IPS DF 6.9 (cell line): ENCODE results near the gene TOGARAM2.
"Not testable (repeated sequence)": the region's sequence is repeated elsewhere in the genome, so short reads cannot be mapped to it uniquely, and the experiment has no call there.

Experiments
- DNase-seq: peaks from one replicate; pipeline ENCODE4 v3.0.0-alpha.2; 2013; ENCODE audit warnings: low read depth, low spot score
- H3K27ac ChIP-seq: one replicate; pipeline ENCODE4 v1.5.1; 2013; ENCODE audit warnings: low read length, control low read depth
- H3K27me3 ChIP-seq: 2 replicates; pipeline ENCODE4 v1.6.1; 2013; ENCODE audit warnings: mild to moderate bottlenecking, low read length; ENCODE audit not compliant: control insufficient read depth, insufficient read depth
- H3K36me3 ChIP-seq: 2 replicates; pipeline ENCODE4 v1.6.1; 2013; ENCODE audit warnings: low read length; ENCODE audit not compliant: control insufficient read depth, insufficient read depth
- H3K4me1 ChIP-seq: 2 replicates; pipeline ENCODE4 v1.6.1; 2013; ENCODE audit warnings: low read length; ENCODE audit not compliant: control insufficient read depth, insufficient read depth
- H3K4me3 ChIP-seq: 2 replicates; pipeline ENCODE4 v1.5.1; 2013; ENCODE audit warnings: mild to moderate bottlenecking, low read length
- H3K9me3 ChIP-seq: 2 replicates; pipeline ENCODE4 v1.6.1; 2013; ENCODE audit warnings: low read length, inconsistent platforms; ENCODE audit not compliant: control insufficient read depth, insufficient read depth
- WGBS: extraction: QIAGEN DNeasy Blood & Tissue Kit; methylation state at CpG from one replicate; pipeline ENCODE4 v1.1.7; 2013; ENCODE audit warnings: mixed read lengths, missing lambda C conversion rate; ENCODE audit not compliant: insufficient read length, insufficient coverage; 5-methylcytosine and 5-hydroxymethylcytosine counted together

TOGARAM2 gene

DNA sequence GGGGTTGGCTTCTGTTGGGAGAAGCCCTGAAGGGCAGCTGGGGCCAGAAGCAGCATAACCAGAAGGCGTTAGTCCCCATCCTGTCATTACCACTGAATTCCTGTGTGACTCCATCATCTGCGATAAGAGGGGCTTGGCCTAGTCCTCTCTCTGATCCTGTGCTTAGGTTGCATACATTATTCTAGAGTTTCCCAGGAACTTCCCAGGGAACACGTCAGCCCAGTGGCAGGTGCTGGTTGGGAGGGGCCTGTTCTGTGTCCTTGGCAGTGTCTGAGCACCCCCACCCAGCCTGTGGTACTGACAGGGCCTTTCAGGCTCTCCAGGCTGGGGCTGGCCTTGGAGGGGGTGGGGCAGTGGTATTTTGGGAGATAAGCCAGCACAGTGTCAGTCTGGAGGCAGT lies 4.5 kb upstream of the TOGARAM2 start:
- Histone ChIP-seq H3K9me3 (no peaks in the 10 kb centered on the region), H3K4me1 (no peaks in the 10 kb centered on the region), H3K27ac (no peak overlapping the region), H3K36me3 (no peaks in the 10 kb centered on the region), H3K27me3 (no peaks in the 10 kb centered on the region), H3K4me3 (no peak overlapping the region)
- no CpG with 5 or more reads among the region's 3 CpGs for WGBS
- DNase-seq: no peak

DNA sequence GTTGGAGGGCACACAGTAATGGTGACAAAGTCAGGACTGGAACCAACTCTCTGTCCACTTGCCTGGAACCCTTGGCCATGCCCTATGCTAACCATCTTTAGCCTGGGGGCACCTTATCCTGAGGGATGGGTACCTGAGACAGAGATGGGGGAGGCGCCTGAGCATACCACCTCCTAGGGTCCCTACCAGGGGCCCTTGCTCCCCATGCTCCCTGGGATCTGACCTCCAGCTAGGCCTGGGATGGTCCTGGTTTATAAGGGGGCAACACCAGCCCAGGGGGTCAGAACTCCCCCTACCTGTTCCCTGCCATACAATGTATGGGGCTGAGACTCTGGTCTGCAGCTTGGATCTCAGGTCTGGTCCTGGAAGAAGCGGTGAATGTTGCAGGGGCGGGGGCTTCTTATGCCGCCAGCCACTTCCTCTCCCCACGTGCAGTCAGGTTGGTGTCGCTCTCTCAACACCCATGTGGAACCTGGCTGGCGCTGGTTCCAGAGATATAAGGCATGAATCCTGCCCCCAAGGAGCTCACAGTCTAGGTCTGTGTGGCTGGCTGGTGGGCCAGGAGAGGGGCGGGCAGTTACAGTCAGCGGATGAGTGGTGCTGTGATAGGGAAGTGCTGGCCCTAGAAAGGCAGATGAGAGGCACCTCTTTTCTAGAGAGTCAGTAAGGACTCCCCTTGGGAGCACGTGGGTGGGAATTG lies 3.8 kb upstream of the TOGARAM2 start:
- H3K27me3 ChIP-seq: no peaks in the 10 kb centered on the region
- no peak overlapping the region for H3K4me3 ChIP-seq
- H3K36me3 ChIP-seq: no peaks in the 10 kb centered on the region
- H3K4me1 ChIP-seq: no peaks in the 10 kb centered on the region
- H3K9me3 ChIP-seq: no peaks in the 10 kb centered on the region
- WGBS: no CpG with 5 or more reads among the region's 10 CpGs
- no peak for DNase-seq
- H3K27ac ChIP-seq: no peak overlapping the region

DNA sequence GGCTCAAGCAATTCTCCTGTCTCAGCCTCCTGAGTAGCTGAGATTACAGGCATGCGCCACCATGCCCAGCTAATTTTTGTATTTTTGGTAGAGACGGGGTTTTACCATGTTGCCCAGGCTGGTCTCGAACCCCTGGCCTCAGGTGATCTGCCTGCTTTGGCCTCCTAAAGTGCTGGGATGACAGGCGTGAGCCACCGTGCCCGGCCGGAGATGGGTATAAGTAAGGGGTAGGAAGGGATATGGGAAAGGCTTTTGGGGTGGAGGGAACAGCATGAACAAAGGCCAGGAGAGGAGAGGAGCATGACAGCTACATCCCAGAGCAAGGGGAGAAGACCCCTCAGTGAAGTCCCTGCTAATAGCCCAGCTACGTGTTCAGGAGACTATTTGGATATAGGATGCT lies 3.1 kb upstream of the TOGARAM2 start:
- not testable (repeated sequence) for DNase-seq, H3K9me3 ChIP-seq, H3K27me3 ChIP-seq, H3K36me3 ChIP-seq, H3K4me3 ChIP-seq, H3K27ac ChIP-seq, H3K4me1 ChIP-seq
- no CpG with 5 or more reads among the region's 8 CpGs for WGBS

DNA sequence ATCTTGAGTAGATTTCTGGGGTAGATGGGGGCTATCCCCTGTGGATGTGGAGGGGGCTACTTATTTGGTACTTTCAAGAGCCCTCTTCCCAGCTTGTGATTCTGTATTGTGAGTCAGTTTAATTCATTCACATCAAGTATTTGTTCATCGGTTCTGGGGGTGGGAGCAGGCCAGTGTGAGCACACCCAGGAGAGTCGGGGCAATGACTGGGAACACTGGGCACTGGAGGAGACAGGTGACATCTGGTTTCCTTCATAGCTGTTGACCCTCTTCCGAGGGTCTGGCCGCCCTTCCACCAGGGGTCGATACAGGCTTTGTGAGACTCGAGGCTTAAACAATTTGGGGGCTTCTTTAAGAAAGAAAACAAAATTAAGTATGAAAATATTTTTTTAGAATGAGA lies 2.5 kb upstream of the TOGARAM2 start:
- Histone ChIP-seq H3K9me3 (no peaks in the 10 kb centered on the region), H3K27me3 (no peaks in the 10 kb centered on the region), H3K36me3 (no peaks in the 10 kb centered on the region), H3K27ac (no peak overlapping the region), H3K4me3 (no peak overlapping the region), H3K4me1 (no peaks in the 10 kb centered on the region)
- no CpG with 5 or more reads among the region's 6 CpGs for WGBS
- DNase-seq: no peak

DNA sequence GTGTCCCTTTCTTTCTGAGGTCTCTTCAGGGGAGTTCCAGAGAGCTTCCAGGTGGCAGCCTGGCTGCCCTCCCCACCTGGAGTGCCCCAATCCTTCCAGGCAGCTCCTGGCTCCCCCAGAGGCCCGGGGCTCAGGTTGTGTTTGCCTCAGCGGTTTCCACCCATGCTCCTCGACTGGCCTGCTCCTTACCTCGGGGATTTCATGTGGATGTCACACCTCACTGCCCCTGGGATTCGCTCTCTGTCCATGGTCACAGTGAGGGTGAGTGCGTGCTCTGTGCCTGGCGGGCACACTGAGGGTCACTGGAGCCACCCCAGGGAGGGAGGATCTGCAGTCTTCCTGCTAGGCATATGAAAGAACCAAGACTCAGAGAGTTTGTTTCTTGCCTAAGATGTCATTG lies 2.1 kb upstream of the TOGARAM2 start:
- Histone ChIP-seq H3K4me3 (no peak overlapping the region), H3K27ac (no peak overlapping the region)

DNA sequence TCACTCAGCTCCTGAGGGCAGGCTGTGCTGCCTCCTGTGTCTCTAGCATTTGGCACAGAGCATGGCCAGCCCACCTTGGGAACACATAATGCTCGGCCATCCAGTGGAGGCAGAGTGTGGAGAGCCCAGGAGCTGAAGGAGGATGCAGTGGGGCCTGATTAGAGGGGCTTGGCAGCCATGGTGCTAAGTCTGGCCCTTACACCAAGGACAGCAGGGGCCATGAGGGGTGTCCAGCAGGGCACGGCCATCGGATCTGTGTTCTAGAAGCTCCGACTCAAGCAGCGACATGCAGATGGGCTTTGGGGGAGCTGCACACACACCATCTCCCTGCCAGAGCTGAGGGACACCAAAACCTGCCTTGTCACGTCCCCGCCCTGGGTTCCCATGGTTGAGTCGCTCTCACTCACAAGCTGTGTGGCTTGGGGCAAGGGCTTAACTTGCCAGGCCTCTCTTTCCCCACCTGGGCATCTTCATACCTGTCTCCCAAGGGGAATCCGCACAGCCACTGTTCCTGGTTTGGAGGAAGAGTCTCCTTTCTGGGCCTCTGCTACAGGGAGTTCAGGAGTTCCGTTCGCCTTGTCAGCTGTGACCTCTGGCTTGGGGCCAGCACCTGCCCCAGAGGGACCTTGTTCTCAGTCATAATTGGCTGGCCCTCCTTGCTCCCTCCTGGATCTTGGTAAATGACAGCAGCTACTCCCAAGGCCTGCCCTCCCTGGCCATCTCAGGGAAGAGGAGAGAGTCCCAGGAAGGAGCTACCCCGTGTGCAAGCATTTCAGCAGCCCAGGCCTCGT lies 1.3 kb upstream of the TOGARAM2 start:
- no peak for DNase-seq
- no CpG with 5 or more reads among the region's 13 CpGs for WGBS
- H3K9me3 ChIP-seq: no peaks in the 10 kb centered on the region
- H3K4me1 ChIP-seq: no peaks in the 10 kb centered on the region
- H3K27ac ChIP-seq: no peak overlapping the region
- no peaks in the 10 kb centered on the region for H3K36me3 ChIP-seq
- no peaks in the 10 kb centered on the region for H3K27me3 ChIP-seq
- H3K4me3 ChIP-seq: no peak overlapping the region

More for the DNA sequence above, 2.1 kb upstream of the TOGARAM2 start:
- H3K9me3 ChIP-seq: no peaks in the 10 kb centered on the region
- DNase-seq: no peak
- H3K4me1 ChIP-seq: no peaks in the 10 kb centered on the region
- no peaks in the 10 kb centered on the region for H3K36me3 ChIP-seq
- WGBS: no CpG with 5 or more reads among the region's 7 CpGs
- H3K27me3 ChIP-seq: no peaks in the 10 kb centered on the region

DNA sequence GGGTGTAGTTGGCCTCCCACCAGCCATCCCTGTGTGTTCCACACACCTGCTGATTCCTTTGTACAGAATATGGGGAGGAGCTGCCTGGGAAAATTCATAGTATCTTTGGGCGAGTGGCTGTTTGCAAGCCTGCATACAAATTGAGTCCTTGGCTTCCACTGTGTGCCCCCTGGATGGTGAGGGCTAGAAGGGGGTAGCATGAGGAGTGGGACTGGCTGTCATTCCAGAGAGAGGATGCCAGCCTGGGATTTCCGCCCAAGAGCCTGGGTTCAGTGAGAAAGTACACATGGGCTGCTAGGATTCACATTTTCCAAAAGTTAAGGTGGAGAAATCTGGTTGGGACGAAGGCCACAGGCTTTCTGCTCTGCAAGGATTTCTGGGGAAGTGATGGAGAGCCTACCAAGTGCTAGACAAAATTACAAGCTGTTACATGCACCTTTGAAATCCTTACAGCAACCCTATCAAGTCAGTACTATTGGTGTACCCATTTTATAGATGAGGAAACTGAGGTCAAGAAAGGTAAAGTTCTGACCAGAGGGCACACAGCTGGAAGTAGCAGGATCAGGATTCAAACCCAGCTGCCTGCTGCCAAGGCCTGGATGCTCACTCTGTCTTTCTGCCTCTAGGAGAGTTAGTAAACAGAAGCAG lies 606 bp upstream of the TOGARAM2 start:
- no peak overlapping the region for H3K27ac ChIP-seq
- H3K4me1 ChIP-seq: no peaks in the 10 kb centered on the region
- no CpG with 5 or more reads among the region's 3 CpGs for WGBS
- no peaks in the 10 kb centered on the region for H3K36me3 ChIP-seq
- no peak overlapping the region for H3K4me3 ChIP-seq
- no peak for DNase-seq
- H3K9me3 ChIP-seq: no peaks in the 10 kb centered on the region
- no peaks in the 10 kb centered on the region for H3K27me3 ChIP-seq

DNA sequence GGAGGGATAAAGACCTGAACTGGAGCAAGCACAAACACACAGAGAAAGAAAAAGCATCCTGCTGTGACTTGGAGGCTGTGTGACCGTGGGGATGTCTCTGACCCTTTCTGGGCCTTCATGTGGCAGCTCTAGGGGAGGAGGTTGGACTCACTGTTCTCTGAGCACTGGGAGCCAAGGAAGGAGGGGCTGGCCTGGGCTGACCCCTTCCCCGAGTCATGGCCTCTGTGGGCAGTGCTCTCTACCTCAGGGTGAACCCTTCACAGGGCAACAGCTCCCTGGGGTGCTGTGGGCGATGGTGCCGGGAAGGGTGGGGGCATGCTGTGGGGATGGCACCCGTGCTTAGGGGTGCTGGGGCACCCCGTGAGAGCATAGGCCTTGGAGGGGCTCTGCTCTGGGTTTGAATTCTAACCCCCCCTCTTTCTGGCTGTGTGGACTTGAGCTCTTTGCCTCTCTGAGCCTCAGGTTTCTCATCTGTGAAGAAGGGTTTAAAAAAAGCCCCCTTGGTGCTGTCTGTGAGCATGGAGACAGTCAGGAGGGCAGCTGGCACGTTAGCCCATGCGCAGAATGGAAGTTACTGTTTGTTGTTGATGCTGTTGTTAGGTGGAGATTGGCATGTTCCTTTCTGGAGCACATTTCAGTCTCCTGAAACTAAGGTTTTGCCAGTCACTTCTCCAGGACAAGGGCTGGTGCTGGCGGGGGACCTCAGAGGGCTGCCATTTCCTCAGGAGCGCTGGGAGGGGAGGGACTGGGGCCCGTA lies 700 bp downstream of the TOGARAM2 start:
- Histone ChIP-seq H3K27me3 (no peaks in the 10 kb centered on the region), H3K4me3 (no peak overlapping the region), H3K4me1 (no peaks in the 10 kb centered on the region), H3K27ac (no peak overlapping the region), H3K9me3 (no peaks in the 10 kb centered on the region), H3K36me3 (no peaks in the 10 kb centered on the region)
- DNase-seq: no peak
- WGBS: no CpG with 5 or more reads among the region's 11 CpGs

DNA sequence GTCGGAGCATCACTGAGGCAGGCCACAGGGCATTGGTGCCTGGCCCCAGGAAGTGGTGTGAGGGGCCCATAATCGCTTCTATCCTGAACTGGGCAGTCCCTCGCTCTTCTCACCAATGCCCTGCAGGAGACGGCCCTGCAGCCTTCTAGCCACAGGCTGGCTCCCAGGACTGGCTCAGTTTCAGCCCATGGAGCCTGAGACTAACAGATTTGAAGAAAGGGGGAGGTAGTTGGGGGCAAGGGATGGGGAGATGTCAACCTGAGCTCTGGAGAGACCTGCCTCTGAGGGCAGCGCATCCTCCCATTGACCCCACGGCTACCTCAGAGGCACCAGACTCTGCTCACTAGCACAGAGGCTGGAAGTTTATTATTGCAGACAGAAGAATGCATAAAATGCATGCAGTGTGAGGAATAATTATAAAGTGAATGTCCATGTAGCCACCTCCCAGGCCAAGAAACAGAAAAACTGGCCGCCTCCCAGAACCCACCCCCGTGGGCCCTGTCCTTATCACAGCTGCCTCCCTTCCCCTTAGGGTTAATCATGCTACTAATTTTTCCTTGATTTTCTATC lies 1.4 kb downstream of the TOGARAM2 start:
- WGBS: no CpG with 5 or more reads among the region's 8 CpGs
- no peaks in the 10 kb centered on the region for H3K4me1 ChIP-seq
- no peaks in the 10 kb centered on the region for H3K27me3 ChIP-seq

DNA sequence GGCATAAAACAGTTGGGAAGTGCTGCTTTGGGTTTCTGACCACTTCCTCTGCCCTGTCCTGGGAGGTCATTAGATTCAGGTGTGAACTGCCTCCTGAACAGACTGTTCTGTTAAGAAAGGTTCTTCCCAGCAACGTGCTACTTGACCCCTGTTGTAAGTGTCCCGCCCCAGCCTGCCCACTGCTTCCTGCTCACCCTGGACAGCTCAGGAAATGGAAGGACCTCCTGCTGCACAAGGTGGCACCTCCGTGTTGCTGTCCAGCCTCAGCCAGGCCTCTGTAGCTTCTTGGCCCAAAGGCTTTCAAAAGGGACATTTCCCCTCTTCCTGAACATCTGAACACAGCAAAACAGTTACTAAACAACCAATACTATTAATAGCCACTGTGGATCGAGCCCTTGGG lies 5.3 kb downstream of the TOGARAM2 start:
- Histone ChIP-seq H3K9me3 (no peaks in the 10 kb centered on the region), H3K4me1 (no peaks in the 10 kb centered on the region), H3K27ac (no peak overlapping the region), H3K4me3 (no peak overlapping the region), H3K27me3 (no peaks in the 10 kb centered on the region), H3K36me3 (no peaks in the 10 kb centered on the region)
- DNase-seq: no peak
- no CpG with 5 or more reads among the region's 4 CpGs for WGBS

More for the DNA sequence above, 1.4 kb downstream of the TOGARAM2 start:
- H3K36me3 ChIP-seq: no peaks in the 10 kb centered on the region
- H3K9me3 ChIP-seq: no peaks in the 10 kb centered on the region
- no peak for DNase-seq
- H3K4me3 ChIP-seq: no peak overlapping the region
- no peak overlapping the region for H3K27ac ChIP-seq
